T-helper 22 cell (primary cell): ENCODE data around the gene DNM3.

Source experiments
- DNase-seq: peaks from one replicate; pipeline ENCODE4 v3.0.0-alpha.2; 2020; ENCODE audit warnings: low read depth

The DNM3 gene

DNA sequence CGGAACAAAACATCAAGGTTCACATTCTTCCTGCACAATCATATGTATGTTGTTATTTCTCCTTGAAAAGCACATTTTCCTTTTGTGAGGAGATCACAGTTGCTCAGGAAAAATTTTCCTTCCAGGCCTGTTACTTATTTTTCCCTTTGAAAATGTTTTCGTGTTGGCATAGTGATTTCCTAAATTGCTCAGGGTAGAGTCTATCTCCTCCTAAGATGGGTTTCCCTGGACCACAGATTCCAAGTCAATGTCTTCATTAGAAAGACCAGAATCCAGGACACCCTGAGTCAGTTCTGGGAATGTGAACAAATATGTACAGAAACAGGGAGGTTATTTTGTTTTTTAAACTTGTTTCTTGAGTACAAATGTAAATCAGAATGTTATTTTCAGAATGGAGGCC is 484.8 kb downstream of the DNM3 start:
- DNase-seq: no peak

- no peak for DNase-seq
These were observed 487.0 kb downstream of the DNM3 start for GRCh38 chr1:172328266-172328665.

GRCh38 chr1:172332230-172332629 is 490.9 kb downstream of the DNM3 start:
- DNase-seq: no peak

- DNase-seq: no peak
These were observed 494.1 kb downstream of the DNM3 start for GRCh38 chr1:172335377-172335776.

- no peak for DNase-seq
These were observed 497.0 kb downstream of the DNM3 start for GRCh38 chr1:172338295-172338735.

DNA sequence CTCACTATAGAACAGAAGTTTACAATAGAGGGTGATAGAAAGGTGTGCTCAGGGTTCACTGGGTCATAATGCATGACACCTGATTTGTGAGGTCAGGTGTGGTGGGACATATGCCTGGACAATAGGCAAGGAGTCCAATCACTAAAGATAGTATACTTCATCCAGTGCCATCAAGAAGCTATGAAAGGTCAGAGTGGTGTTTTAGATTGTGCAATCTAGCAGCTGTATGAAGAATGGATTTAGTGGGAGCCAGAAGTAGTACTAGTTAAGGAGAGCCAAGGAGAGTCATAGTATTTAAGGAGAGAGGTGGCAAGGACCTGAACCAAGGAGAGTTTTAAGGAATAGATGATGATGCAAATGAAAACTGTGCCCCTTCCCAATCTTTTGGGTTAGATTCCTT is 498.5 kb downstream of the DNM3 start:
- no peak for DNase-seq

- DNase-seq: no peak
These were observed 499.2 kb downstream of the DNM3 start for GRCh38 chr1:172340520-172340919.

DNA sequence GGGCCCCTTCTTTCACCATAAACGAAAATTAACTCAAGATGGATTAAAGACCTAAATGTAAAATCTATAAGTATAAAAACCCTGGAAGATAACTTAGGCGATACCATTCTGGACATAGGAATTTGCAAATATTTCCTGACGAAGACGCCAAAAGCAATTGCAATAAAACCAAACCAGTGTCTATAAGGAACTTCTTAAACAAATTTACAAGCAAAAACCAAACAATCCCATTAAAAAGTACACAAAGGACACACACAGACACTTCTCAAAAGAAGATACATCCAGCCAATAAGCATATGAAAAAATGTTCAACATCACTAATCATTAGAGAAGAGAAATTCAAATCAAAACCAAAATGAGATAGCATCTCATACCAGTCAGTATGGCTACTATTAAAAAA is 500.4 kb downstream of the DNM3 start:
- DNase-seq: no peak

GRCh38 chr1:172342584-172343239 is 501.4 kb downstream of the DNM3 start:
- no peak for DNase-seq

- DNase-seq: no peak
These were observed 502.2 kb downstream of the DNM3 start for GRCh38 chr1:172343240-172344160.

DNA sequence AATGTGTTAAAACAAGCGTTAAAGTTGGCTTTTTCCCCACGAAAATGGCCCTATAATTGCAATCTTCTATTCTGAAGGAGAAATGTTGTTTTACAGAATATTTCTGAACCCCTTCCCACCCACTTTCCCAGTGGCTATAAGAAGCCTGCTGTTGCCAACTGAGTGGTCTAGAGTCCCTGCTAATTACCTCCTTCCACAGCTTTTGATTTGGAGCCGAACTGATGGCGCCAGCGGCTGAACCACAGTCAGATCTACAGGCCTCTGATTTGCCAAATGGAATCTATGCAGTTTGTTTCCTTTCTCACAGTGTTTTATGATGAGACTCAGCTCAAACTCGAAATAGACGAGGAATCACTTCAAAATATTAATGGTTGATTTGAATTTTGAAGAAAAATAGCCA is 503.1 kb downstream of the DNM3 start:
- no peak for DNase-seq

DNA sequence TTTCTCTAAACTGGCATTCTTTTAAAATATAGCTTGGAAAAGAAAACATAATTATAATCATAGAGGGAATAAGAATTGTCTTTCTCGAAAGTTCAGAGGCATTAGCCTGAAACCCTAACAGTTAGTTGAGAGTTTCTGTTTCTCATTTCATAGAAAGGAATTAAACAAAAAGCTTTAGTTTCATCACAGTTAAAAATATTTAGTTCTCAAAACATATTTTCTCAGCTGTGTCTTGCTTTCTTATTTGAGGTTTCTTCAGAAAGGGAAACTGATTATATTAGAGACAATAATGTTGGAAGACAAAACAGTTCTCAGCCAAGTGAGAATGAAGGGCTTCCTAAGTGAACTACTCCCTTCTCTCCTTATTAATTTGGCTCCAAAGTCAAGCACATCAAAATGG is 503.8 kb downstream of the DNM3 start:
- no peak for DNase-seq

- no peak for DNase-seq
These were observed 506.1 kb downstream of the DNM3 start for GRCh38 chr1:172347416-172347815.

DNA sequence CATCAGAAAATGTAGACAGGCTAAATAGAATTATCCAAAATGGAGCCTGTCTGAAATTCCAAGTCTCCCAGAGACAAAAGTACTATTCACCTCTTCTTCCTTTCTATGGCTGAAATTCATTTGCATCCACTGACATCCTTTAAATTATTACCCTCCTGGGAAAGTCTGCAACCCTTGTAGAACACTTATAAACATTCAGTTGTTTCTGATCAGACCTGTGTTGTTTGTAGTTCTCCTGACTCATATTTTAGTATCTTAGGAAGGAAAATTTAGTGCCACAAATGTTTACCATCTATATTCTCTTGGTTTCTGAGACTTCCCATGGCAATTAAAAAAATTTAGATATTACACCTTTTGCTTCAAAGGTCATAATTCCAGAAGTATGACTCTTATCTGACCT is 509.6 kb downstream of the DNM3 start:
- no peak for DNase-seq

DNA sequence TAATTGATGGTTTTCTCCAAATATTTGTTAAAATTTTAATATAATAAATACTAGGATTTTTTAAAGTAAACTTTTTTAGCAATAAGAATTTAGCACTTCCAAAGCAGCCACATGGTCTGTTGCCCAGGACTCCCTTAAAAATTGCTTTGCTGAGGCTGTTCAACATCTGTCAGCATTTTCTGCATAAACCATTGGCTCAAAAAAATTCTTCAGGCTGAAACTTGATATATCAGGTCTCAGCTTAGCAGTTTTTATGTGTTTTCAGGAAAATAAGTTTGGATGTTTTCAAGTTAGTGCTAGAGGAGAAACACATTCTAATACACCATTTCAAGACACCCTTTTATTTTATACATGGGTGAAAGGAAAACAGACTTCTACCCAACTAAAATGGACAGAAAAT is 510.0 kb downstream of the DNM3 start:
- no peak for DNase-seq

GRCh38 chr1:172351754-172352161 is 510.5 kb downstream of the DNM3 start:
- no peak for DNase-seq

GRCh38 chr1:172352435-172352834 is 511.1 kb downstream of the DNM3 start:
- no peak for DNase-seq

GRCh38 chr1:172354291-172355274 is 513.3 kb downstream of the DNM3 start:
- DNase-seq: no peak

- DNase-seq: no peak
These were observed 515.3 kb downstream of the DNM3 start for GRCh38 chr1:172356620-172357019.

DNA sequence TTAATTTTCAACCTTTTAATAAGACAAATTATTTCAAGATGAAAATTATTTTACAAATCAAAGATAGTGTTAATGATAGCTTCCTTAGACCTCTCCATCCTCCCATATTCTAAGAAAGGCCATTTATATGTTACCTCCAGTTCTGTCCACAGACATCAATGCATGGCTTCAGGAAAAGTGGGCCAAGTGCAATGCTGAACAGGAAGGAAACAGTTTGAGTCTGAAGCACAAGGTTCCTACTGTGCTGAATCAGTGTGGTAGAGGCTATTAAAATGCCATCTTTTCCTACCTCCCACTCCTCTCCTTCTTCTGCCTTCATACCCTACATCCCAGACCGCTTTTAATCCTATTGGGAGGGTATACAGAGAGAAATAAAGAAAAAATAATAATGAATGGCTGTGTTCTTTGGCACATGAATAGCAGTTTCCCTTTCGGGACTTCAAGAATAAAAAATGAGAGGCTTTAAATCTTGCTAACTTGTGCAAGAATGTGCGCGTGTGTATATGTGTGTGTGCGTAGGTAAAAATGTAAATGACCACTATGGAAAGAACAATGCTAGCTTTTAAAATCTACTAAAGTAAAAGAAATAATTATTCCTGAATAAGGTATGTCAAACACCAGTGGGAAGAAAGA is 516.6 kb downstream of the DNM3 start:
- no peak for DNase-seq

GRCh38 chr1:172359491-172359999 is 518.2 kb downstream of the DNM3 start:
- DNase-seq: no peak

DNA sequence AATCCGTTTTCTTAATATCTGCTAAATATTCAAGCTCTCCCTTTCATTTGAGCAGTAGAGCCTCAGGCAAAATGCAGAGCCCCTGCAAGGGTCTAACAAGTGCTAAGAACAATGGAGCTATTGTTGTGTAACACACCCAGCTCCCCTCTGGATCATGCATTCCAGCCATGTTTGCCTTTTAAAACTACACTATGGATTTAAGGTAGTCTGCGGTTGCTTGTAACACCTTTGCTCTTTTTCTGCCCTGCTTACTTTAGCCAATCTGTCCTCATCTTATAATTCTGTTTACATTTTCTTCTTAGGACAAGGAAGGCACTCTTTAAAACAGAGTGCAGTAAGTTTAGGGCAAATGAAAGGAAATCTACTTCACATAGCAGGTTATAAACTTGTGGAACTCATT is 519.2 kb downstream of the DNM3 start:
- DNase-seq: no peak
